ENCODE measurements around the gene TP53INP2. TPM values are rescaled to one million over a fixed set of nuclear protein-coding genes. Genes with fewer than 3 reads are reported as not detected.
"Not testable (repeated sequence)": the region's sequence is repeated elsewhere in the genome, so short reads cannot be mapped to it uniquely, and the experiment has no call there.

Gene TP53INP2
- total and polyA plus RNA-seq, 2 donors (not counting 1 experiment from before 2014, with no cell fraction given), result 7.7 to 14.7 TPM

GRCh38 chr20:34717230-34718095 is 13.3 kb downstream of the TP53INP2 start:
- no peak overlapping the region for H3K4me3 ChIP-seq (ENCODE audit: control extremely low read depth in 1 of 5, extremely low read depth in 1 of 5, insufficient read depth in 1 of 5, low read depth in 2 of 5, low read length in 4 of 5)
- DNase-seq (no peak), ATAC-seq (ENCODE audit: low read depth) (no peak)
- no peaks in the 10 kb centered on the region for H3K9me3 ChIP-seq (ENCODE audit: control extremely low read depth in 1 of 3, control insufficient read depth in 2 of 3, insufficient read depth in 1 of 3, low read length in 2 of 3)
- Mint-ChIP-seq H3K9me3 (ENCODE audit: insufficient read depth) (no peaks in the 10 kb centered on the region), H3K27me3 (no peaks in the 10 kb centered on the region), H3K4me3 (no peak overlapping the region), H3K4me1 (peaks cover 18% of the 10 kb centered on the region), H3K27ac (no peak overlapping the region)
- POLR2A ChIA-PET, result no interaction called here
- H3K36me3 ChIP-seq (replicated peaks in 1 of 2; ENCODE audit: control extremely low read depth in 1 of 2, control insufficient read depth in 1 of 2, extremely low read depth in 1 of 2, insufficient read depth in 2 of 2, low read length in 1 of 2), result peaks cover 0 to 12% of the 10 kb centered on the region in 2 experiments
- no peak overlapping the region for H3K9ac ChIP-seq (ENCODE audit: low read length)
- no peaks in the 10 kb centered on the region for H3K79me2 ChIP-seq (ENCODE audit: control insufficient read depth, insufficient read depth, low read length)
- H2AFZ ChIP-seq (ENCODE audit: insufficient read depth, low read depth, low read length, poor library complexity, severe bottlenecking), result no peak overlapping the region
- no peak for TF ChIP-seq EZH2 (IDR thresholded peaks at IDR 0.05; ENCODE audit: borderline replicate concordance, insufficient read depth, low read depth, low read length, poor library complexity, severe bottlenecking)
- TF ChIP-seq CTCF (IDR thresholded peaks at IDR 0.05), result no peak
- H3K4me1 ChIP-seq (ENCODE audit: control insufficient read depth in 2 of 2, insufficient read depth in 2 of 2, low read length in 2 of 2), result peaks cover 0 to 5% of the 10 kb centered on the region in 2 donors
- no peaks in the 10 kb centered on the region for H3K27me3 ChIP-seq (replicated peaks in 1 of 4; ENCODE audit: control extremely low read depth in 1 of 4, control insufficient read depth in 3 of 4, insufficient read depth in 4 of 4, low read length in 3 of 4)
- H3K27ac ChIP-seq (ENCODE audit: low read length in 2 of 2), result no peak overlapping the region
- H3K4me2 ChIP-seq (replicated peaks; ENCODE audit: low read depth, low read length, poor library complexity, severe bottlenecking), result no peak overlapping the region
- H4K20me1 ChIP-seq (ENCODE audit: control insufficient read depth, insufficient read depth, low read length, poor library complexity, severe bottlenecking), result no peaks in the 10 kb centered on the region
- CTCF ChIA-PET, result interaction anchor here (1.2 kb wide), 1 partner anchor 10 kb away, joined by 3 read pairs; no protein-coding TSS in a partner anchor
- intact Hi-C loops (cut with micrococcal nuclease), result no loop called here
- 75% methylated on average over 5 of the region's 9 CpGs for WGBS (ENCODE audit: insufficient coverage)

GRCh38 chr20:34719242-34720017 is 15.3 kb downstream of the TP53INP2 start:
- H4K20me1 ChIP-seq (ENCODE audit: control insufficient read depth, insufficient read depth, low read length, poor library complexity, severe bottlenecking); H3K4me3 ChIP-seq (ENCODE audit: control extremely low read depth in 1 of 5, extremely low read depth in 1 of 5, insufficient read depth in 1 of 5, low read depth in 2 of 5, low read length in 4 of 5); H3K27me3 ChIP-seq (replicated peaks in 1 of 4; ENCODE audit: control extremely low read depth in 1 of 4, control insufficient read depth in 3 of 4, insufficient read depth in 4 of 4, low read length in 3 of 4); H3K9ac ChIP-seq (ENCODE audit: low read length); H3K9me3 Mint-ChIP-seq (ENCODE audit: insufficient read depth); H3K79me2 ChIP-seq (ENCODE audit: control insufficient read depth, insufficient read depth, low read length); H3K4me1 ChIP-seq (ENCODE audit: control insufficient read depth in 2 of 2, insufficient read depth in 2 of 2, low read length in 2 of 2); H3K27ac ChIP-seq (ENCODE audit: low read length in 2 of 2); H2AFZ ChIP-seq (ENCODE audit: insufficient read depth, low read depth, low read length, poor library complexity, severe bottlenecking); H3K27me3 Mint-ChIP-seq; H3K27ac Mint-ChIP-seq; intact Hi-C loops (cut with micrococcal nuclease); H3K9me3 ChIP-seq (ENCODE audit: control extremely low read depth in 1 of 3, control insufficient read depth in 2 of 3, insufficient read depth in 1 of 3, low read length in 2 of 3); POLR2A ChIA-PET; H3K4me2 ChIP-seq (replicated peaks; ENCODE audit: low read depth, low read length, poor library complexity, severe bottlenecking): not testable (repeated sequence)
- DNase-seq (peak; percentile 29), ATAC-seq (ENCODE audit: low read depth) (peak; percentile 57)
- WGBS (ENCODE audit: insufficient coverage), result 75% methylated on average over 5 of the region's 13 CpGs
- H3K4me3 Mint-ChIP-seq, result peak overlapping the region; percentile 10
- H3K36me3 ChIP-seq (replicated peaks in 1 of 2; ENCODE audit: control extremely low read depth in 1 of 2, control insufficient read depth in 1 of 2, extremely low read depth in 1 of 2, insufficient read depth in 2 of 2, low read length in 1 of 2), result peaks cover 3 to 25% of the 10 kb centered on the region in 2 experiments
- peaks cover 18% of the 10 kb centered on the region for H3K4me1 Mint-ChIP-seq
- CTCF ChIA-PET, result interaction anchor here (1.2 to 3.2 kb wide), 3 partner anchors 11 to 181 kb away, joined by 3 to 16 read pairs (median 4); no protein-coding TSS in a partner anchor
